ENCODE measurements around the gene GRIK4.

GRCh38 chr11:120704256-120704750, 192.8 kb downstream of the GRIK4 start:
- no peak for TF ChIP-seq CTCF (conservative IDR thresholded peaks at IDR 0.05; ENCODE audit: low read depth, low read length)
- TF ChIP-seq EZH2 (IDR thresholded peaks at IDR 0.05; ENCODE audit: low read length, unreplicated experiment), result no peak
- no peak for TF ChIP-seq EZH2phosphoT487 (IDR thresholded peaks at IDR 0.05; ENCODE audit: borderline replicate concordance, low read length)

Data from PC-3 (cell line).